HEK293 (cell line): ENCODE data around the gene CAMK1G.

Source experiments
- KLF16 ChIP-seq: fragments of 450-650 bp; formaldehyde crosslinking; IDR thresholded peaks from 2 replicates; pipeline ENCODE4 v1.5.1; 2017; ENCODE audit warnings: missing biosample characterization, missing genetic modification characterization
- TF ChIP-seq, protein P1 (sequence below): fragments of 450-650 bp; formaldehyde crosslinking; IDR thresholded peaks from 2 replicates; pipeline ENCODE4 v1.5.1; 2016; ENCODE audit warnings: missing biosample characterization, missing genetic modification characterization
- TF ChIP-seq, protein P2 (sequence below): fragments of 450-650 bp; formaldehyde crosslinking; IDR thresholded peaks from 2 replicates; pipeline ENCODE4 v1.5.1; 2016; ENCODE audit warnings: missing biosample characterization, missing genetic modification characterization

DNA sequence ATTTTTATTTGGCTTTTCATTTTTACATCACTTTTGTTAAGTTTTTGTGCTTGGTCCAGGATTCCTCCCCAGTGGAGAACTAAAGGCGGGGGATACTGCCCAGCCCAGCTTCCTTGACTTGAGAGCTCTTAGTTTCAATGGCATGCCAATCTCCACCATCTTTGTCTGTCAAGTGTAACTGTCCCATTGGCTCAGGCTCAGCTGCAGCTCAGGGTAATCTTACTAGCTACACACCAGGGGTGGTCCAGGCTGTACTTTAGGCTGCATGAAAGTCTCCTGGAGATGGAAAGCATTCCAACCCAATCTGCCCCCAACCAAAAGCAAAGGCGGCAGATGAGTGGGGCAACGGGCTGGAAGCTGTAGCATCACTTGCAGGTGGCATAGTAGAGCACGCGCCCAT lies 31.4 kb downstream of the CAMK1G start:
- TF ChIP-seq, protein P1, sequence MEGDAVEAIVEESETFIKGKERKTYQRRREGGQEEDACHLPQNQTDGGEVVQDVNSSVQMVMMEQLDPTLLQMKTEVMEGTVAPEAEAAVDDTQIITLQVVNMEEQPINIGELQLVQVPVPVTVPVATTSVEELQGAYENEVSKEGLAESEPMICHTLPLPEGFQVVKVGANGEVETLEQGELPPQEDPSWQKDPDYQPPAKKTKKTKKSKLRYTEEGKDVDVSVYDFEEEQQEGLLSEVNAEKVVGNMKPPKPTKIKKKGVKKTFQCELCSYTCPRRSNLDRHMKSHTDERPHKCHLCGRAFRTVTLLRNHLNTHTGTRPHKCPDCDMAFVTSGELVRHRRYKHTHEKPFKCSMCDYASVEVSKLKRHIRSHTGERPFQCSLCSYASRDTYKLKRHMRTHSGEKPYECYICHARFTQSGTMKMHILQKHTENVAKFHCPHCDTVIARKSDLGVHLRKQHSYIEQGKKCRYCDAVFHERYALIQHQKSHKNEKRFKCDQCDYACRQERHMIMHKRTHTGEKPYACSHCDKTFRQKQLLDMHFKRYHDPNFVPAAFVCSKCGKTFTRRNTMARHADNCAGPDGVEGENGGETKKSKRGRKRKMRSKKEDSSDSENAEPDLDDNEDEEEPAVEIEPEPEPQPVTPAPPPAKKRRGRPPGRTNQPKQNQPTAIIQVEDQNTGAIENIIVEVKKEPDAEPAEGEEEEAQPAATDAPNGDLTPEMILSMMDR (tag by site-specific recombination) = no peak
- no peak for TF ChIP-seq KLF16
- TF ChIP-seq, protein P2, sequence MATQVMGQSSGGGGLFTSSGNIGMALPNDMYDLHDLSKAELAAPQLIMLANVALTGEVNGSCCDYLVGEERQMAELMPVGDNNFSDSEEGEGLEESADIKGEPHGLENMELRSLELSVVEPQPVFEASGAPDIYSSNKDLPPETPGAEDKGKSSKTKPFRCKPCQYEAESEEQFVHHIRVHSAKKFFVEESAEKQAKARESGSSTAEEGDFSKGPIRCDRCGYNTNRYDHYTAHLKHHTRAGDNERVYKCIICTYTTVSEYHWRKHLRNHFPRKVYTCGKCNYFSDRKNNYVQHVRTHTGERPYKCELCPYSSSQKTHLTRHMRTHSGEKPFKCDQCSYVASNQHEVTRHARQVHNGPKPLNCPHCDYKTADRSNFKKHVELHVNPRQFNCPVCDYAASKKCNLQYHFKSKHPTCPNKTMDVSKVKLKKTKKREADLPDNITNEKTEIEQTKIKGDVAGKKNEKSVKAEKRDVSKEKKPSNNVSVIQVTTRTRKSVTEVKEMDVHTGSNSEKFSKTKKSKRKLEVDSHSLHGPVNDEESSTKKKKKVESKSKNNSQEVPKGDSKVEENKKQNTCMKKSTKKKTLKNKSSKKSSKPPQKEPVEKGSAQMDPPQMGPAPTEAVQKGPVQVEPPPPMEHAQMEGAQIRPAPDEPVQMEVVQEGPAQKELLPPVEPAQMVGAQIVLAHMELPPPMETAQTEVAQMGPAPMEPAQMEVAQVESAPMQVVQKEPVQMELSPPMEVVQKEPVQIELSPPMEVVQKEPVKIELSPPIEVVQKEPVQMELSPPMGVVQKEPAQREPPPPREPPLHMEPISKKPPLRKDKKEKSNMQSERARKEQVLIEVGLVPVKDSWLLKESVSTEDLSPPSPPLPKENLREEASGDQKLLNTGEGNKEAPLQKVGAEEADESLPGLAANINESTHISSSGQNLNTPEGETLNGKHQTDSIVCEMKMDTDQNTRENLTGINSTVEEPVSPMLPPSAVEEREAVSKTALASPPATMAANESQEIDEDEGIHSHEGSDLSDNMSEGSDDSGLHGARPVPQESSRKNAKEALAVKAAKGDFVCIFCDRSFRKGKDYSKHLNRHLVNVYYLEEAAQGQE = no peak
